ENCODE results near the gene DIP2B.

DNA sequence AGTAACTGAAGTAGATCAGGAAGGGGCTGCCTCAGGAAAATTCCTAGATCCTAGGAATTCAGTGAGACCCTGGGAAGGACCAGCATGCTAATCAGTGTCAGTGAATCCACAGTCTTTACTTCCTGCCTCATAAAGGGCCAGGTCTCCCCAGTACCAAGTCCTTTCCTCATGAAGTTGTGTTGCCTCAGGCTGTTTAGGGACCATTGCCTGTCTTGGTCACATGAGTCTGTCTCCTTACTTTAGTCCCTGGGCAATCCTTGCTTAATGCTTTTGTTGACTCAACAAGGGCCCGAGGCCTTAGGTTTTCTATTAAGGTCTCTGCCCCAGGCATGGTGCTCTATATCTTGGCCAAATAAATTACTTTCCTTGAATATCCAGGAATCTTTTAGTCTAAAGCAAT lies 243.0 kb downstream of the DIP2B start:
- no peak for TF ChIP-seq SIN3A (IDR thresholded peaks at IDR 0.05; ENCODE audit: borderline replicate concordance, low read depth, low read length)
- no peak for TF ChIP-seq EP300 (IDR thresholded peaks at IDR 0.05; ENCODE audit: borderline replicate concordance in 1 of 2, low read depth in 1 of 2, low read length in 1 of 2)
- TF ChIP-seq, protein P1, sequence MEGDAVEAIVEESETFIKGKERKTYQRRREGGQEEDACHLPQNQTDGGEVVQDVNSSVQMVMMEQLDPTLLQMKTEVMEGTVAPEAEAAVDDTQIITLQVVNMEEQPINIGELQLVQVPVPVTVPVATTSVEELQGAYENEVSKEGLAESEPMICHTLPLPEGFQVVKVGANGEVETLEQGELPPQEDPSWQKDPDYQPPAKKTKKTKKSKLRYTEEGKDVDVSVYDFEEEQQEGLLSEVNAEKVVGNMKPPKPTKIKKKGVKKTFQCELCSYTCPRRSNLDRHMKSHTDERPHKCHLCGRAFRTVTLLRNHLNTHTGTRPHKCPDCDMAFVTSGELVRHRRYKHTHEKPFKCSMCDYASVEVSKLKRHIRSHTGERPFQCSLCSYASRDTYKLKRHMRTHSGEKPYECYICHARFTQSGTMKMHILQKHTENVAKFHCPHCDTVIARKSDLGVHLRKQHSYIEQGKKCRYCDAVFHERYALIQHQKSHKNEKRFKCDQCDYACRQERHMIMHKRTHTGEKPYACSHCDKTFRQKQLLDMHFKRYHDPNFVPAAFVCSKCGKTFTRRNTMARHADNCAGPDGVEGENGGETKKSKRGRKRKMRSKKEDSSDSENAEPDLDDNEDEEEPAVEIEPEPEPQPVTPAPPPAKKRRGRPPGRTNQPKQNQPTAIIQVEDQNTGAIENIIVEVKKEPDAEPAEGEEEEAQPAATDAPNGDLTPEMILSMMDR (IDR thresholded peaks at IDR 0.05), result no peak
- TF ChIP-seq YY1 (IDR thresholded peaks at IDR 0.05; ENCODE audit: low read depth), result no peak
- no peak for TF ChIP-seq TEAD4 (IDR thresholded peaks at IDR 0.05; ENCODE audit: borderline replicate concordance, insufficient read depth)
- TF ChIP-seq, protein P2, sequence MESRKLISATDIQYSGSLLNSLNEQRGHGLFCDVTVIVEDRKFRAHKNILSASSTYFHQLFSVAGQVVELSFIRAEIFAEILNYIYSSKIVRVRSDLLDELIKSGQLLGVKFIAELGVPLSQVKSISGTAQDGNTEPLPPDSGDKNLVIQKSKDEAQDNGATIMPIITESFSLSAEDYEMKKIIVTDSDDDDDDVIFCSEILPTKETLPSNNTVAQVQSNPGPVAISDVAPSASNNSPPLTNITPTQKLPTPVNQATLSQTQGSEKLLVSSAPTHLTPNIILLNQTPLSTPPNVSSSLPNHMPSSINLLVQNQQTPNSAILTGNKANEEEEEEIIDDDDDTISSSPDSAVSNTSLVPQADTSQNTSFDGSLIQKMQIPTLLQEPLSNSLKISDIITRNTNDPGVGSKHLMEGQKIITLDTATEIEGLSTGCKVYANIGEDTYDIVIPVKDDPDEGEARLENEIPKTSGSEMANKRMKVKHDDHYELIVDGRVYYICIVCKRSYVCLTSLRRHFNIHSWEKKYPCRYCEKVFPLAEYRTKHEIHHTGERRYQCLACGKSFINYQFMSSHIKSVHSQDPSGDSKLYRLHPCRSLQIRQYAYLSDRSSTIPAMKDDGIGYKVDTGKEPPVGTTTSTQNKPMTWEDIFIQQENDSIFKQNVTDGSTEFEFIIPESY (IDR thresholded peaks at IDR 0.05; ENCODE audit: borderline replicate concordance, low read depth), result no peak
- TF ChIP-seq, protein P3, sequence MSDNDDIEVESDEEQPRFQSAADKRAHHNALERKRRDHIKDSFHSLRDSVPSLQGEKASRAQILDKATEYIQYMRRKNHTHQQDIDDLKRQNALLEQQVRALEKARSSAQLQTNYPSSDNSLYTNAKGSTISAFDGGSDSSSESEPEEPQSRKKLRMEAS (IDR thresholded peaks at IDR 0.05; ENCODE audit: low read depth), result no peak
- TF ChIP-seq JUND (IDR thresholded peaks at IDR 0.05), result no peak
- no peak for TF ChIP-seq RAD21 (IDR thresholded peaks at IDR 0.05; ENCODE audit: low read length)
- TF ChIP-seq PBX3 (IDR thresholded peaks at IDR 0.05), result no peak
- TF ChIP-seq POLR2AphosphoS5 (IDR thresholded peaks at IDR 0.05; ENCODE audit: low read depth, low read length), result no peak
- no peak for TF ChIP-seq NFIC (IDR thresholded peaks at IDR 0.05; ENCODE audit: borderline replicate concordance)
- TF ChIP-seq RFX5 (IDR thresholded peaks at IDR 0.05; ENCODE audit: low read length), result no peak
- TF ChIP-seq NRF1 (IDR thresholded peaks at IDR 0.05; ENCODE audit: low read depth, low read length), result no peak
